ENCODE data around the gene CHCHD4. TPM values are rescaled to one million over a fixed set of nuclear protein-coding genes. Genes with fewer than 3 reads are reported as not detected.

CHCHD4 gene
- total and polyA plus RNA-seq, 2 of the 13 experiments (the other 11 are each of a cell fraction or from before 2014, with no cell fraction given), result 15.8 to 24.1 TPM

DNA sequence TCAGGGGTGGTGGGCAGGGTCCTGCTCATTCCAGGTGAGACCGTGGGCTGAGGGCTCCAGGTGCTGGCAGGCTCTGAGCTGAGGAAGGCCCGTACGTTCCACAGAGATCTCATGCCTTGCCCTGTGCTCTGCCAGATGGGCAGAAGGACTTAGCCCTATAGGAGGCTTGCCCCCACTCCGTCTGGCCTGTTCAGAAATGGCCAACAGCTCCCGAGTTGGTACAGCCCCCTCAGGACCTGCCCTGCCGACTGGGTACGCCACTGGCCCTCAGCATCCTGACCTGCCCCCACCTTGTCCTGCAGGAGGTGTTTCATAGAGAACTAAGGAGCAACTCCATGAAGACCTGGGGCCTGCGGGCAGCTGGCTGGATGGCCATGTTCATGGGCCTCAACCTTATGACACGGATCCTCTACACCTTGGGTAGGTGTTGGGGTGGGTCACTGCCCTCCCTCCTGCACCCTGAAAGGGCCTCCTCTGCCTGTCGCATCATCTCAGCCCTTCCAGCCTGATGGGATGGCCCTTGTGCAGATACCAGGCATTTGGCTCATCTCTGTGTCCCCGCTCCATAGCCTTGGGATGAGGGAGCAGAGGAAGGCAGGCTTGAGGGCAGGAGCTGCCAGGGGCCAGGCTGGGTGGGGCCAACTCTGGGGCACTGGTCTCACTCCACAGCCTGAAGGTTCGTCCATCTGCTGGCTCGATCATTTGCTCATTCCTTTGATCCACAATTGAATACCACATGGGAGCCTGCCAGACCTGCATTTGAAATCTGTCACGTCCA, 14.4 kb upstream of the CHCHD4 start (continued):
- TF ChIP-seq PCBP2 (optimal IDR thresholded peaks at IDR 0.05; ENCODE audit: low read depth, low read length, poor library complexity, severe bottlenecking) (no peak), BCL6 (CRISPR knock-in tag; IDR thresholded peaks at IDR 0.05) (no peak)
- TF ChIP-seq, protein P1, sequence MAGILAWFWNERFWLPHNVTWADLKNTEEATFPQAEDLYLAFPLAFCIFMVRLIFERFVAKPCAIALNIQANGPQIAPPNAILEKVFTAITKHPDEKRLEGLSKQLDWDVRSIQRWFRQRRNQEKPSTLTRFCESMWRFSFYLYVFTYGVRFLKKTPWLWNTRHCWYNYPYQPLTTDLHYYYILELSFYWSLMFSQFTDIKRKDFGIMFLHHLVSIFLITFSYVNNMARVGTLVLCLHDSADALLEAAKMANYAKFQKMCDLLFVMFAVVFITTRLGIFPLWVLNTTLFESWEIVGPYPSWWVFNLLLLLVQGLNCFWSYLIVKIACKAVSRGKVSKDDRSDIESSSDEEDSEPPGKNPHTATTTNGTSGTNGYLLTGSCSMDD (CRISPR knock-in tag; IDR thresholded peaks at IDR 0.05), result no peak

DNA sequence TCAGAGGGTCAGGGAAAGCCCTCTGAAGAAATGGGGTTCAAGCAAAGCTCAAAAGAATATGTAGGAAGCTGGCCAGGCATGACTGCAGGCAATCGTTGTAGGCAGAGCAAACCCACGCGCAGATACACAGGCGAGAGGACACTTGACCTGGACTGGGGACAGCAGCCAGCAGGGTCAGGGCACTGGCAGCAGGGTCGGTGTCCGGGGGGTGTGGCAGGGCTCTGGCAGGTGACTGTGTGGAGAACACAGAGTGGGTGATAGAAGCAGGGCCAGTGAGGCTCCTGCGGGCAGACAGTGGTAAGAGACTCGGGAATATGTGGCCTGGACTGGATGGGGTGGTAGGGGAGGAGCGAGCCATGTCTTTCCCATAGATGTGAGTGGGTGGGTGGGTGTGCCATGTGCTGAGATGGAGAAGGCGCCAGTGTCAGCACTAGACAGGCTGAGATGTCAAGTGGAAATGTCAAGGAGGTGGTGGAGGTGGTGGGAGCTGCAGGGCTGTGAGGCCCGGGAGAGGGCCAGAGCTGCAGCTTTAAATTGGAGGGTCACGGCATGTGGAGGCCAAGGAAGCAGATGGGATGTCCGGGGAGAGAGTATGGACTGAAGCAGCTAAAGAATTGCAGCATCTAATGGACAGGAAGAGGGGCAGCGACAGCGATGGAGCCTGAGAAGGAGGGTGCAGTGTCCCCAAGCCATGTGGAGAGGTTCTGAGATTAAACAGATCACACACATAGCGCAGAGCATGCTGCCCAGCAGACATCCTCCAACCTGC, 13.6 kb upstream of the CHCHD4 start:
- no peak overlapping the region for H3K27ac ChIP-seq (ENCODE audit: extremely low read length, insufficient read depth, low read length)
- ATAC-seq (no peak), DNase-seq (ENCODE audit: low spot score) (no peak), FAIRE-seq (no peak)
- no peak overlapping the region for H3K4me3 ChIP-seq (replicated peaks in 1 of 3; ENCODE audit: insufficient read depth in 1 of 3, low read depth in 2 of 3, low read length in 3 of 3)
- WGBS (ENCODE audit: low lambda C conversion rate), result 96% methylated on average over 16 of the region's 16 CpGs
- no peaks in the 10 kb centered on the region for H4K20me1 ChIP-seq (ENCODE audit: insufficient read depth, low read length)
- intact Hi-C loops (cut with micrococcal nuclease; ENCODE audit: unreplicated experiment), result no loop called here
- ChIA-PET CTCF (ENCODE audit: low intra/inter-chr PET ratio, low total read pairs) (no interaction called here), POLR2A (interaction anchor here (1.0 to 1.3 kb wide), 2 partner anchors 13 kb away, joined by 3 to 7 read pairs; no protein-coding TSS in a partner anchor)
- H2AFZ ChIP-seq (ENCODE audit: low read length), result no peak overlapping the region
- H3K4me2 ChIP-seq (ENCODE audit: low read depth, low read length), result no peak overlapping the region
- BruUV-seq (replicated peaks), result no TSS peak
- no peaks in the 10 kb centered on the region for H3K79me2 ChIP-seq (ENCODE audit: insufficient read depth, low read length)
- no peak overlapping the region for H3K9ac ChIP-seq (ENCODE audit: insufficient read depth, low read depth, low read length)
- TF ChIP-seq NFYC (CRISPR knock-in tag; IDR thresholded peaks at IDR 0.05) (no peak), AGO2 (optimal IDR thresholded peaks at IDR 0.05; ENCODE audit: low read depth, low read length) (peak; percentile 31)
- no peaks in the 10 kb centered on the region for H3K9me3 ChIP-seq (ENCODE audit: low read length)
- H3K36me3 ChIP-seq (replicated peaks in 1 of 2; ENCODE audit: control insufficient read depth in 1 of 2, insufficient read depth in 2 of 2, low read length in 2 of 2), result peaks cover 27 to 60% of the 10 kb centered on the region in 2 experiments
- peaks cover 4% of the 10 kb centered on the region for H3K4me1 ChIP-seq (ENCODE audit: insufficient read depth, low read length)
- no peaks in the 10 kb centered on the region for H3K27me3 ChIP-seq (ENCODE audit: control insufficient read depth in 1 of 2, insufficient read depth in 2 of 2, low read length in 2 of 2)
- in situ Hi-C loops (cut with HindIII; ENCODE audit: extremely low pct_ligation_motif_present, low pct_unique_long_range_greater_than_20kb), result no loop called here
